CD4-positive, alpha-beta memory T cell (primary cell): ENCODE results near the gene NOD2. TPM values are rescaled to one million over a fixed set of nuclear protein-coding genes. Genes with fewer than 3 reads are reported as not detected.

Experiments
- CTCF ChIA-PET: fragments of 350-600 bp; sonication (Branson Sonifier 250); formaldehyde crosslinking; loops from one replicate; lab custom pipeline; 2021; ENCODE audit warnings: inconsistent platforms; ENCODE audit not compliant: partially characterized antibody; lab: Charles Lee
- POLR2A ChIA-PET: fragments of 350-600 bp; sonication (Branson Sonifier 250); formaldehyde crosslinking; loops from one replicate; lab custom pipeline; 2021; ENCODE audit not compliant: partially characterized antibody; lab: Charles Lee
- DNase-seq, 5 donors: peaks; one replicate each; pipeline versions ENCODE4 v3.0.0 to v3.0.0-alpha.2; 2020 to 2022; ENCODE audit warnings: mixed read lengths in 1 of 5
- H3K27ac ChIP-seq: one replicate; pipeline ENCODE4 v1.7.0; 2013; ENCODE audit warnings: low read depth, low read length
- H3K27me3 ChIP-seq: 2 replicates; pipeline ENCODE4 v1.7.0; 2013; ENCODE audit warnings: mild to moderate bottlenecking, low read length, moderate library complexity; ENCODE audit not compliant: insufficient read depth
- H3K36me3 ChIP-seq: 2 replicates; pipeline ENCODE4 v1.7.0; 2013; ENCODE audit warnings: mild to moderate bottlenecking, low read length, moderate library complexity; ENCODE audit not compliant: insufficient read depth
- H3K4me1 ChIP-seq: 2 replicates; pipeline ENCODE4 v1.7.0; 2013; ENCODE audit warnings: mild to moderate bottlenecking, low read length, moderate library complexity; ENCODE audit not compliant: insufficient read depth
- H3K4me3 ChIP-seq, 2 donors: one replicate each; pipeline ENCODE4 v1.7.0; 2013; ENCODE audit warnings: low read length in 2 of 2, mild to moderate bottlenecking in 1 of 2
- H3K9me3 ChIP-seq, 2 donors: one replicate each; pipeline ENCODE4 v1.7.0; 2013; ENCODE audit warnings: low read length in 2 of 2, control low read depth in 1 of 2; ENCODE audit not compliant: control insufficient read depth in 1 of 2
- H3K27ac Mint-ChIP-seq, 7 donors: one replicate each; pipeline ENCODE4 v1.8.0; 2020 to 2021; ENCODE audit warnings: mixed read lengths in 7 of 7, mild to moderate bottlenecking in 6 of 7, inconsistent platforms in 3 of 7, moderate library complexity in 3 of 7
- H3K27me3 Mint-ChIP-seq, 2 donors: one replicate each; pipeline ENCODE4 v1.8.0; 2020 to 2021; ENCODE audit warnings: mixed read lengths in 2 of 2
- H3K36me3 Mint-ChIP-seq, 2 donors: one replicate each; pipeline ENCODE4 v1.8.0; 2020 to 2021; ENCODE audit warnings: mixed read lengths in 2 of 2, inconsistent platforms in 1 of 2, mild to moderate bottlenecking in 1 of 2
- H3K4me1 Mint-ChIP-seq, 4 donors: one replicate each; pipeline ENCODE4 v1.8.0; 2020 to 2021; ENCODE audit warnings: mixed read lengths in 4 of 4, mild to moderate bottlenecking in 1 of 4
- H3K4me3 Mint-ChIP-seq, 8 donors: one replicate each; pipeline ENCODE4 v1.8.0; 2020 to 2021; ENCODE audit warnings: mixed read lengths in 8 of 8, mild to moderate bottlenecking in 7 of 8, moderate library complexity in 6 of 8, inconsistent platforms in 3 of 8
- H3K9me3 Mint-ChIP-seq, 8 donors: one replicate each; pipeline ENCODE4 v1.8.0; 2020 to 2021; ENCODE audit warnings: mixed read lengths in 8 of 8, mild to moderate bottlenecking in 5 of 8, inconsistent platforms in 3 of 8, moderate library complexity in 1 of 8
- intact Hi-C: fragments of 100-400 bp; cut with micrococcal nuclease; formaldehyde crosslinking; loops from one replicate; pipeline ENCODE4 v1.15.1; 2023
- polyA plus RNA-seq, 2 donors: library from polyadenylated mRNA; unstranded; fragments of 300-500 nt; fragmentation: Illumina TruSeq; gene quantifications; one replicate each; pipeline ENCODE4 v1.2.3, GENCODE V29; 2021
- total RNA-seq, 2 experiments: library from RNA; stranded (reverse); gene quantifications; one replicate each; pipeline ENCODE4 v1.2.3, GENCODE V29; 2021

The NOD2 gene
- total and polyA plus RNA-seq, 4 experiments from 2014 or later = 2.2 to 10.9 (median 6.7) TPM

- H3K27me3 ChIP-seq = no peaks in the 10 kb centered on the region
- peak overlapping the region; percentile 76 for H3K27ac ChIP-seq
- peak overlapping the region in 1 of 2 donors; percentile 11 for H3K4me3 ChIP-seq
- H3K27ac Mint-ChIP-seq = peak overlapping the region; percentile 87 to 98 (median 94)
- ChIA-PET CTCF (interaction anchor here (0.6 to 14.4 kb wide), 11 partner anchors 9 to 421 kb away, joined by 3 to 289 read pairs (median 5); no protein-coding TSS in a partner anchor), POLR2A (interaction anchor here (0.6 to 13.8 kb wide), 12 partner anchors 8 to 408 kb away, joined by 3 to 238 read pairs (median 4); partner anchors contain the start of genes CYLD and NOD2)
- H3K27me3 Mint-ChIP-seq = no peaks in the 10 kb centered on the region
- no peaks in the 10 kb centered on the region for H3K36me3 ChIP-seq
- intact Hi-C loops = loop anchor here (1.0 kb wide), 1 partner anchor 11 kb away; no protein-coding TSS in a partner anchor
- no peaks in the 10 kb centered on the region for H3K9me3 ChIP-seq
- DNase-seq = peak in 2 of 5 donors; percentile 27
- H3K9me3 Mint-ChIP-seq = no peaks in the 10 kb centered on the region
- H3K36me3 Mint-ChIP-seq = peaks cover 0 to 6% of the 10 kb centered on the region in 2 donors
- peak overlapping the region in 7 of 8 donors; percentile 69 to 86 (median 77) for H3K4me3 Mint-ChIP-seq
- peaks cover 66% of the 10 kb centered on the region for H3K4me1 ChIP-seq
- peaks cover 50 to 72% (median 60%) of the 10 kb centered on the region in 4 donors for H3K4me1 Mint-ChIP-seq
These were observed 7.8 kb upstream of the NOD2 start for GRCh38 chr16:50685462-50686063.

GRCh38 chr16:50688083-50688482 is 5.3 kb upstream of the NOD2 start:
- Histone ChIP-seq H3K4me3 (no peak overlapping the region), H3K27ac (no peak overlapping the region), H3K27me3 (no peaks in the 10 kb centered on the region), H3K4me1 (peaks cover 54% of the 10 kb centered on the region), H3K9me3 (no peaks in the 10 kb centered on the region), H3K36me3 (no peaks in the 10 kb centered on the region)
- Mint-ChIP-seq H3K27ac (peak overlapping the region in 2 of 7 donors; percentile 29 to 37), H3K36me3 (peaks cover 0 to 2% of the 10 kb centered on the region in 2 donors), H3K27me3 (no peaks in the 10 kb centered on the region), H3K4me1 (peaks cover 50 to 69% (median 52%) of the 10 kb centered on the region in 4 donors), H3K4me3 (no peak overlapping the region), H3K9me3 (peaks cover 0 to 3% (median 0%) of the 10 kb centered on the region in 8 donors)
- intact Hi-C loops = no loop called here
- CTCF ChIA-PET = interaction anchor here (14.4 kb wide), 1 partner anchor 20 kb away, joined by 289 read pairs; no protein-coding TSS in a partner anchor
- POLR2A ChIA-PET = interaction anchor here (5.5 to 13.8 kb wide), 3 partner anchors 9 to 56 kb away, joined by 97 to 238 read pairs (median 226); partner anchors contain the start of genes CYLD and NOD2
- no peak for DNase-seq

- intact Hi-C loops = no loop called here
- H3K27ac Mint-ChIP-seq = peak overlapping the region in 3 of 7 donors; percentile 1 to 27 (median 9)
- Histone ChIP-seq H3K4me1 (peaks cover 51% of the 10 kb centered on the region), H3K27me3 (no peaks in the 10 kb centered on the region), H3K36me3 (no peaks in the 10 kb centered on the region), H3K4me3 (no peak overlapping the region), H3K27ac (no peak overlapping the region), H3K9me3 (no peaks in the 10 kb centered on the region)
- no peaks in the 10 kb centered on the region for H3K27me3 Mint-ChIP-seq
- no peak for DNase-seq
- POLR2A ChIA-PET = no interaction called here
- H3K4me3 Mint-ChIP-seq = no peak overlapping the region
- peaks cover 0 to 2% of the 10 kb centered on the region in 2 donors for H3K36me3 Mint-ChIP-seq
- H3K9me3 Mint-ChIP-seq = peaks cover 0 to 3% (median 0%) of the 10 kb centered on the region in 8 donors
- H3K4me1 Mint-ChIP-seq = peaks cover 44 to 63% (median 47%) of the 10 kb centered on the region in 4 donors
- CTCF ChIA-PET = interaction anchor here (1.0 kb wide), 1 partner anchor 23 kb away, joined by 3 read pairs; no protein-coding TSS in a partner anchor
These were observed 4.5 kb upstream of the NOD2 start for GRCh38 chr16:50688867-50689266.

DNA sequence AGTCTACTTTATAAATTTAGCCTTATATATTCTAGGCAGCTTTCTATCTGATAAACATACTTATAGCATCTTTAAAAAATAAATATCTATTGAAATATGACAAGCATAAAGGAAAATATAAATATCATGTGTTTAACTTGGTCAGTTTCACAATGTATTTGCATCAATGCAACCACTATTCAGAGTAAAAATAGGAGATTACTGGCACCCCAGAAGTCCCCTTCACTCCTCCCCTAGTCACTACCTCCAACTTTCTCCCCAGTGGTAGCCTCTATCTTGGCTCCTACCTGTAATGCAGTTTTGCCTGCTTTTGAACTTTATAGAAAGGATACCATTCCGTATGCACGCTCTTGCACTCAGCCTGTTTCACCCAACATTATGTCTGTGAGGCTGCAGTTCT is 3.2 kb upstream of the NOD2 start:
- H3K4me1 ChIP-seq = peaks cover 51% of the 10 kb centered on the region
- Mint-ChIP-seq H3K27me3 (no peaks in the 10 kb centered on the region), H3K27ac (peak overlapping the region in 3 of 7 donors; percentile 42 to 51 (median 45)), H3K9me3 (peaks cover 0 to 3% (median 0%) of the 10 kb centered on the region in 8 donors), H3K4me3 (no peak overlapping the region), H3K36me3 (peaks cover 0 to 4% of the 10 kb centered on the region in 2 donors), H3K4me1 (peaks cover 42 to 63% (median 46%) of the 10 kb centered on the region in 4 donors)
- no peak overlapping the region for H3K4me3 ChIP-seq
- H3K9me3 ChIP-seq = no peaks in the 10 kb centered on the region
- ChIA-PET POLR2A (interaction anchor here (1.3 kb wide), 1 partner anchor 9 kb away, joined by 4 read pairs; the partner anchor contains the start of gene SNX20), CTCF (no interaction called here)
- no peak for DNase-seq
- intact Hi-C loops = no loop called here
- H3K36me3 ChIP-seq = no peaks in the 10 kb centered on the region
- no peak overlapping the region for H3K27ac ChIP-seq
- H3K27me3 ChIP-seq = no peaks in the 10 kb centered on the region

DNA sequence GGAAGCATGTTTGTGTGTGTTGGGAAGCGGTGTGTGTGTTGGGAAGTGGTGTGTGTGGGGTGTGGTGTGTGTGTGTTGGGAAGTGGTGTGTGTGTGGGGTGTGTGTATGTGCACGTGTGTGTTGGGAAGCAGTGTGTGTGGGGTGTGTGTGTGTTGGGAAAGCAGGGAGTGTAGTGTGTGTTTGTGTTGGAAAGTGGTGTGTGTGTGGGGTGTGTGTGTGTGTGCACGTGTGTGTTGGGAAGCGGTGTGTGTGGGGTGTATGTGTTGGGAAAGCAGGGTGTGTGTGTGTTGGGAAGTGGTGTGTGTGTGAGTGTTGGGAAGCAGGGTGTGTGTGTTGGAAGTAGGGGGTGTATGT is 785 bp upstream of the NOD2 start:
- peaks cover 0 to 3% (median 0%) of the 10 kb centered on the region in 8 donors for H3K9me3 Mint-ChIP-seq
- ChIA-PET POLR2A (interaction anchor here (1.0 to 8.8 kb wide), 2 partner anchors 10 to 12 kb away, joined by 3 to 226 read pairs; partner anchors contain the start of gene SNX20), CTCF (no interaction called here)
- intact Hi-C loops = no loop called here
- no peaks in the 10 kb centered on the region for H3K27me3 Mint-ChIP-seq
- Histone ChIP-seq H3K9me3 (no peaks in the 10 kb centered on the region), H3K27ac (no peak overlapping the region), H3K27me3 (no peaks in the 10 kb centered on the region), H3K4me3 (no peak overlapping the region), H3K4me1 (peaks cover 53% of the 10 kb centered on the region), H3K36me3 (no peaks in the 10 kb centered on the region)
- peak in 1 of 5 donors; percentile 9 for DNase-seq
- H3K36me3 Mint-ChIP-seq = peaks cover 0 to 4% of the 10 kb centered on the region in 2 donors
- H3K27ac Mint-ChIP-seq = peak overlapping the region in 5 of 7 donors; percentile 39 to 93 (median 86)
- H3K4me1 Mint-ChIP-seq = peaks cover 46 to 65% (median 50%) of the 10 kb centered on the region in 4 donors
- H3K4me3 Mint-ChIP-seq = peak overlapping the region; percentile 62 to 91 (median 86)

DNA sequence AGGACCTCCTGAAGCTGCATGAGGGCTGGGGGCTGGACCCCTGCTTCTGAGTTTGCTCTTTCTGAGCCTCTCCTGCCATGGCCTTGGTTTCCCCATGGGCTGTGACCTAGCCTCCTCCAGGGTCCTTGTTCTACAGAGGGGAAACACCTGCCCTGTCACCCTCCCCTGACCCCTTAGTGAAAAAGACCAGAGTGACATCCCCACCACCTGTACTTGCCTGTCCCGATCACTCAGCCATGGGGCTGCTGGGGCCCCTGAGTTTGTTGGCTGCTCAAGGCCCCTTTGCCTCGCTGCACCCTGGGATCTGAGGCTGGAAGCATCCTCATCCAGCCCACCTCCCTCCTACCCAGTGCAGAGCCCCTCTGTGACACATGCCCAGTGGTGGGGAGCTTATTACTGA is 800 bp downstream of the NOD2 start:
- no peak for DNase-seq
- CTCF ChIA-PET = interaction anchor here (1.0 to 5.2 kb wide), 10 partner anchors 7 to 112 kb away, joined by 3 to 28 read pairs (median 4); partner anchors contain the start of genes CYLD and SNX20
- H3K27me3 ChIP-seq = no peaks in the 10 kb centered on the region
- intact Hi-C loops = no loop called here
- peak overlapping the region; percentile 68 to 69 for H3K4me3 ChIP-seq
- H3K36me3 ChIP-seq = no peaks in the 10 kb centered on the region
- H3K27me3 Mint-ChIP-seq = no peaks in the 10 kb centered on the region
- H3K27ac Mint-ChIP-seq = peak overlapping the region; percentile 14 to 99 (median 93)
- POLR2A ChIA-PET = interaction anchor here (1.4 to 8.8 kb wide), 6 partner anchors 12 to 52 kb away, joined by 5 to 226 read pairs (median 8); partner anchors contain the start of genes CYLD and SNX20
- peaks cover 0 to 9% of the 10 kb centered on the region in 2 donors for H3K36me3 Mint-ChIP-seq
- peaks cover 66% of the 10 kb centered on the region for H3K4me1 ChIP-seq
- no peaks in the 10 kb centered on the region for H3K9me3 ChIP-seq
- H3K4me3 Mint-ChIP-seq = peak overlapping the region; percentile 80 to 91 (median 88)
- H3K27ac ChIP-seq = peak overlapping the region; percentile 63
- peaks cover 57 to 77% (median 63%) of the 10 kb centered on the region in 4 donors for H3K4me1 Mint-ChIP-seq
- H3K9me3 Mint-ChIP-seq = peaks cover 0 to 3% (median 0%) of the 10 kb centered on the region in 8 donors
